NCI-H2081 treated with DMSO at 0.1 percent for 48 hours (cell line): Measurements from ENCODE around the gene GRAMD4.

Experiments
- DNase-seq: peaks from one replicate; lab custom pipeline; 2025; lab: John Stamatoyannopoulos, UW

Gene GRAMD4

GRCh38 chr22:46725096-46725495 lies 104.9 kb downstream of the GRAMD4 start:
- DNase-seq = no peak

- peak; percentile 16 for DNase-seq
Observed at GRCh38 chr22:46726066-46726985, 106.1 kb downstream of the GRAMD4 start.

GRCh38 chr22:46726986-46727317 lies 106.8 kb downstream of the GRAMD4 start:
- no peak for DNase-seq

GRCh38 chr22:46727813-46728364 lies 107.7 kb downstream of the GRAMD4 start:
- no peak for DNase-seq

- DNase-seq = no peak
Observed at GRCh38 chr22:46728470-46728869, 108.3 kb downstream of the GRAMD4 start.
